Central memory CD8-positive, alpha-beta T cell (primary cell): Measurements from ENCODE around the gene GATAD2B.
"Not testable (repeated sequence)": the region's sequence is repeated elsewhere in the genome, so short reads cannot be mapped to it uniquely, and the experiment has no call there.

Experiments used
- ATAC-seq: fragments of 150-1000 bp; cut with Tn5 transposase; replicated peaks from 2 replicates; pipeline ENCODE4 v1.10.0; 2022; ENCODE audit warnings: mild to moderate bottlenecking, moderate FRiP score, moderate number of reproducible peaks; ENCODE audit not compliant: poor library complexity, severe bottlenecking; ENCODE audit errors: extremely low read depth
- DNase-seq, 2 donors: peaks; one replicate each; pipeline ENCODE4 v3.0.0; 2021; ENCODE audit warnings: low spot score in 2 of 2
- H3K27ac Mint-ChIP-seq: one replicate; pipeline ENCODE4 v1.8.0; 2022; ENCODE audit warnings: low read depth, mild to moderate bottlenecking, moderate library complexity, mixed read lengths
- H3K27me3 Mint-ChIP-seq: one replicate; pipeline ENCODE4 v1.8.0; 2022; ENCODE audit warnings: mixed read lengths
- H3K36me3 Mint-ChIP-seq: one replicate; pipeline ENCODE4 v1.8.0; 2022; ENCODE audit warnings: mild to moderate bottlenecking, moderate library complexity, mixed read lengths; ENCODE audit not compliant: insufficient read depth
- H3K4me1 Mint-ChIP-seq: one replicate; pipeline ENCODE4 v1.8.0; 2022; ENCODE audit warnings: mixed read lengths
- H3K4me3 Mint-ChIP-seq: one replicate; pipeline ENCODE4 v1.8.0; 2022; ENCODE audit warnings: mild to moderate bottlenecking, moderate library complexity, mixed read lengths
- H3K9me3 Mint-ChIP-seq: one replicate; pipeline ENCODE4 v1.8.0; 2022; ENCODE audit warnings: mixed read lengths

The GATAD2B gene

GRCh38 chr1:153919876-153920852 lies 2.6 kb downstream of the GATAD2B start:
- H3K27me3 Mint-ChIP-seq = no peaks in the 10 kb centered on the region
- peaks cover 61% of the 10 kb centered on the region for H3K4me1 Mint-ChIP-seq
- H3K4me3 Mint-ChIP-seq = peak overlapping the region; percentile 80
- no peaks in the 10 kb centered on the region for H3K9me3 Mint-ChIP-seq
- DNase-seq (peak in 1 of 2 donors; percentile 13), ATAC-seq (no peak)
- H3K36me3 Mint-ChIP-seq = peaks cover 28% of the 10 kb centered on the region
- peak overlapping the region; percentile 97 for H3K27ac Mint-ChIP-seq

- no peak for ATAC-seq
- Mint-ChIP-seq H3K9me3 (no peaks in the 10 kb centered on the region), H3K4me3 (no peak overlapping the region), H3K27me3 (no peaks in the 10 kb centered on the region), H3K4me1 (peaks cover 56% of the 10 kb centered on the region), H3K36me3 (peaks cover 19% of the 10 kb centered on the region), H3K27ac (peak overlapping the region; percentile 58)
- no peak for DNase-seq
Observed at GRCh38 chr1:153916297-153916696, 6.5 kb downstream of the GATAD2B start.

GRCh38 chr1:153912349-153912748 lies 10.4 kb downstream of the GATAD2B start:
- ATAC-seq (no peak), DNase-seq (no peak)
- no peaks in the 10 kb centered on the region for H3K27me3 Mint-ChIP-seq
- peak overlapping the region; percentile 61 for H3K27ac Mint-ChIP-seq
- peaks cover 19% of the 10 kb centered on the region for H3K36me3 Mint-ChIP-seq
- H3K9me3 Mint-ChIP-seq = no peaks in the 10 kb centered on the region
- no peak overlapping the region for H3K4me3 Mint-ChIP-seq
- peaks cover 28% of the 10 kb centered on the region for H3K4me1 Mint-ChIP-seq

GRCh38 chr1:153910560-153910959 lies 12.2 kb downstream of the GATAD2B start:
- not testable (repeated sequence) for H3K9me3 Mint-ChIP-seq, DNase-seq, H3K27ac Mint-ChIP-seq, H3K4me3 Mint-ChIP-seq, ATAC-seq, H3K27me3 Mint-ChIP-seq
- peaks cover 34% of the 10 kb centered on the region for H3K4me1 Mint-ChIP-seq
- peaks cover 21% of the 10 kb centered on the region for H3K36me3 Mint-ChIP-seq

GRCh38 chr1:153908071-153908470 lies 14.7 kb downstream of the GATAD2B start:
- Mint-ChIP-seq H3K4me3 (no peak overlapping the region), H3K9me3 (no peaks in the 10 kb centered on the region), H3K4me1 (peaks cover 38% of the 10 kb centered on the region), H3K27ac (no peak overlapping the region), H3K36me3 (peaks cover 22% of the 10 kb centered on the region), H3K27me3 (no peaks in the 10 kb centered on the region)
- ATAC-seq (no peak), DNase-seq (no peak)

- Mint-ChIP-seq H3K27me3 (no peaks in the 10 kb centered on the region), H3K4me1 (peaks cover 33% of the 10 kb centered on the region), H3K27ac (no peak overlapping the region), H3K9me3 (no peaks in the 10 kb centered on the region), H3K36me3 (peaks cover 25% of the 10 kb centered on the region), H3K4me3 (no peak overlapping the region)
- DNase-seq (no peak), ATAC-seq (no peak)
Observed at GRCh38 chr1:153907134-153907533, 15.6 kb downstream of the GATAD2B start.

GRCh38 chr1:153906396-153906795 lies 16.4 kb downstream of the GATAD2B start:
- ATAC-seq (no peak), DNase-seq (no peak)
- Mint-ChIP-seq H3K27me3 (no peaks in the 10 kb centered on the region), H3K9me3 (no peaks in the 10 kb centered on the region), H3K36me3 (peaks cover 25% of the 10 kb centered on the region), H3K4me3 (no peak overlapping the region), H3K27ac (peak overlapping the region; percentile 73), H3K4me1 (peaks cover 26% of the 10 kb centered on the region)

- H3K27me3 Mint-ChIP-seq, DNase-seq, H3K9me3 Mint-ChIP-seq, H3K4me3 Mint-ChIP-seq, ATAC-seq: not testable (repeated sequence)
- peak overlapping the region; percentile 73 for H3K27ac Mint-ChIP-seq
- H3K36me3 Mint-ChIP-seq = peaks cover 25% of the 10 kb centered on the region
- H3K4me1 Mint-ChIP-seq = peaks cover 21% of the 10 kb centered on the region
Observed at GRCh38 chr1:153905908-153906307, 16.9 kb downstream of the GATAD2B start.

- peaks cover 19% of the 10 kb centered on the region for H3K4me1 Mint-ChIP-seq
- H3K4me3 Mint-ChIP-seq = no peak overlapping the region
- H3K27me3 Mint-ChIP-seq = no peaks in the 10 kb centered on the region
- no peaks in the 10 kb centered on the region for H3K9me3 Mint-ChIP-seq
- H3K27ac Mint-ChIP-seq = no peak overlapping the region
- H3K36me3 Mint-ChIP-seq = peaks cover 29% of the 10 kb centered on the region
- no peak for ATAC-seq
- DNase-seq = no peak
Observed at GRCh38 chr1:153903841-153904455, 18.8 kb downstream of the GATAD2B start.

- H3K36me3 Mint-ChIP-seq = peaks cover 34% of the 10 kb centered on the region
- no peaks in the 10 kb centered on the region for H3K9me3 Mint-ChIP-seq
- no peak overlapping the region for H3K4me3 Mint-ChIP-seq
- no peak overlapping the region for H3K27ac Mint-ChIP-seq
- no peaks in the 10 kb centered on the region for H3K27me3 Mint-ChIP-seq
- H3K4me1 Mint-ChIP-seq = peaks cover 23% of the 10 kb centered on the region
- DNase-seq = no peak
- no peak for ATAC-seq
Observed at GRCh38 chr1:153899509-153899908, 23.3 kb downstream of the GATAD2B start.

- not testable (repeated sequence) for H3K4me3 Mint-ChIP-seq, ATAC-seq, H3K27me3 Mint-ChIP-seq, H3K9me3 Mint-ChIP-seq, H3K27ac Mint-ChIP-seq, DNase-seq
- Mint-ChIP-seq H3K4me1 (peaks cover 22% of the 10 kb centered on the region), H3K36me3 (peaks cover 43% of the 10 kb centered on the region)
Observed at GRCh38 chr1:153895866-153896265, 26.9 kb downstream of the GATAD2B start.

GRCh38 chr1:153891042-153891441 lies 31.7 kb downstream of the GATAD2B start:
- not testable (repeated sequence) for H3K27me3 Mint-ChIP-seq

GRCh38 chr1:153888533-153888932 lies 34.2 kb downstream of the GATAD2B start:
- no peak for DNase-seq
- H3K9me3 Mint-ChIP-seq = no peaks in the 10 kb centered on the region
- H3K4me1 Mint-ChIP-seq = peaks cover 29% of the 10 kb centered on the region
- peak overlapping the region; percentile 40 for H3K4me3 Mint-ChIP-seq
- H3K27ac Mint-ChIP-seq = peak overlapping the region; percentile 69
- ATAC-seq = no peak
- peaks cover 33% of the 10 kb centered on the region for H3K36me3 Mint-ChIP-seq
- H3K27me3 Mint-ChIP-seq = no peaks in the 10 kb centered on the region

More at GRCh38 chr1:153891042-153891441, 31.7 kb downstream of the GATAD2B start:
- H3K27ac Mint-ChIP-seq = peak overlapping the region; percentile 96
- peaks cover 41% of the 10 kb centered on the region for H3K36me3 Mint-ChIP-seq
- H3K9me3 Mint-ChIP-seq, H3K4me3 Mint-ChIP-seq, DNase-seq, ATAC-seq: not testable (repeated sequence)
- H3K4me1 Mint-ChIP-seq = peaks cover 37% of the 10 kb centered on the region
